CD14-positive monocyte (primary cell): ENCODE measurements around the gene POGLUT3. TPM values are rescaled to one million over a fixed set of nuclear protein-coding genes. Genes with fewer than 3 reads are reported as not detected.

ENCODE experiments used
- DNase-seq, 3 donors: peaks; one replicate each; pipeline ENCODE4 v3.0.0-alpha.2; 2011 to 2022
- H2AFZ ChIP-seq: 2 replicates; pipeline ENCODE4 v1.6.0; 2012; ENCODE audit warnings: mild to moderate bottlenecking, low read depth, low read length, inconsistent platforms; ENCODE audit not compliant: insufficient read depth, poor library complexity, severe bottlenecking
- H3K27ac ChIP-seq, 2 donors: 1 replicate in 1 of 2; 2 replicates in 1 of 2; pipeline ENCODE4 v1.5.1; 2012 to 2013; ENCODE audit warnings: low read length in 2 of 2, control low read depth in 1 of 2, inconsistent platforms in 1 of 2, low read depth in 1 of 2, mild to moderate bottlenecking in 1 of 2
- H3K27me3 ChIP-seq, 2 donors: one replicate each; pipeline versions ENCODE4 v1.6.0 to v1.6.1; 2011 to 2013; ENCODE audit warnings: low read length in 2 of 2; ENCODE audit not compliant: control insufficient read depth in 2 of 2, insufficient read depth in 2 of 2
- H3K36me3 ChIP-seq, 2 donors: replicated peaks in 1 of 2; 1 replicate in 1 of 2; 2 replicates in 1 of 2; pipeline versions ENCODE4 v1.5.1 to v1.6.1; 2012 to 2013; ENCODE audit warnings: low read length in 2 of 2, control low read depth in 1 of 2, inconsistent platforms in 1 of 2, mild to moderate bottlenecking in 1 of 2; ENCODE audit not compliant: insufficient read depth in 2 of 2, control insufficient read depth in 1 of 2
- H3K4me1 ChIP-seq, 2 donors: 1 replicate in 1 of 2; 2 replicates in 1 of 2; pipeline versions ENCODE4 v1.5.1 to v1.6.1; 2012 to 2013; ENCODE audit warnings: low read length in 2 of 2, control low read depth in 1 of 2, inconsistent platforms in 1 of 2, mild to moderate bottlenecking in 1 of 2, moderate library complexity in 1 of 2; ENCODE audit not compliant: insufficient read depth in 2 of 2, control insufficient read depth in 1 of 2
- H3K4me2 ChIP-seq: replicated peaks from 2 replicates; pipeline ENCODE3; 2012; ENCODE audit warnings: low read length, moderate library complexity, mild to moderate bottlenecking; ENCODE audit not compliant: poor library complexity, severe bottlenecking; ENCODE audit errors: extremely low read depth
- H3K4me3 ChIP-seq, 3 experiments: fragments of 200-600 bp in 1 of 3; sonication (generic) in 1 of 3; replicated peaks in 1 of 3; 1 replicate in 2 of 3; 2 replicates in 1 of 3; pipeline ENCODE4 v1.5.1; 2011 to 2013; ENCODE audit warnings: low read length in 3 of 3, mild to moderate bottlenecking in 3 of 3, control low read depth in 2 of 3, low read depth in 2 of 3, inconsistent platforms in 1 of 3, moderate library complexity in 1 of 3
- H3K79me2 ChIP-seq: 2 replicates; pipeline ENCODE4 v1.6.0; 2012; ENCODE audit warnings: mild to moderate bottlenecking, control low read depth, inconsistent platforms, low read length, moderate library complexity; ENCODE audit not compliant: insufficient read depth
- H3K9ac ChIP-seq: 2 replicates; pipeline ENCODE4 v1.6.0; 2017; ENCODE audit warnings: low read length, mild to moderate bottlenecking; ENCODE audit not compliant: insufficient read depth, poor library complexity, severe bottlenecking
- H3K9me3 ChIP-seq, 2 donors: replicated peaks in 1 of 2; 1 replicate in 1 of 2; 2 replicates in 1 of 2; pipeline versions ENCODE4 v1.5.1 to v1.6.1; 2012 to 2013; ENCODE audit warnings: low read length in 2 of 2, control low read depth in 1 of 2; ENCODE audit not compliant: control insufficient read depth in 1 of 2, insufficient read depth in 1 of 2
- H4K20me1 ChIP-seq: 2 replicates; pipeline ENCODE4 v1.6.0; 2012; ENCODE audit warnings: mild to moderate bottlenecking, low read length, control low read depth, moderate library complexity; ENCODE audit not compliant: insufficient read depth
- H3K27ac Mint-ChIP-seq, 7 donors: one replicate each; pipeline ENCODE4 v1.8.0; 2020; ENCODE audit warnings: mild to moderate bottlenecking in 7 of 7, mixed read lengths in 7 of 7, moderate library complexity in 6 of 7, inconsistent platforms in 2 of 7
- H3K27me3 Mint-ChIP-seq, 3 donors: one replicate each; pipeline ENCODE4 v1.8.0; 2021 to 2022; ENCODE audit warnings: low read depth in 3 of 3, mild to moderate bottlenecking in 3 of 3, mixed read lengths in 3 of 3, moderate library complexity in 3 of 3, inconsistent platforms in 1 of 3
- H3K36me3 Mint-ChIP-seq, 2 donors: one replicate each; pipeline ENCODE4 v1.8.0; 2020; ENCODE audit warnings: mixed read lengths in 2 of 2, inconsistent platforms in 1 of 2, mild to moderate bottlenecking in 1 of 2
- H3K4me1 Mint-ChIP-seq: one replicate; pipeline ENCODE4 v1.8.0; 2020; ENCODE audit warnings: mild to moderate bottlenecking, mixed read lengths
- H3K4me3 Mint-ChIP-seq, 2 donors: one replicate each; pipeline ENCODE4 v1.8.0; 2020; ENCODE audit warnings: mild to moderate bottlenecking in 2 of 2, mixed read lengths in 2 of 2, moderate library complexity in 1 of 2
- H3K9me3 Mint-ChIP-seq, 7 donors: one replicate each; pipeline ENCODE4 v1.8.0; 2020 to 2022; ENCODE audit warnings: mixed read lengths in 7 of 7, mild to moderate bottlenecking in 6 of 7, moderate library complexity in 6 of 7, inconsistent platforms in 2 of 7
- CTCF ChIP-seq: fragments of 200-600 bp; IDR thresholded peaks from one replicate; pipeline ENCODE4 v1.8.0; 2022; ENCODE audit warnings: antibody characterized with exemption, mild to moderate bottlenecking
- WGBS: methylation state at CpG from one replicate; pipeline ENCODE4 v1.1.5; 2013; ENCODE audit warnings: missing lambda C conversion rate; ENCODE audit not compliant: insufficient coverage; 5-methylcytosine and 5-hydroxymethylcytosine counted together
- intact Hi-C, 2 donors: fragments of 100-400 bp; cut with micrococcal nuclease; formaldehyde crosslinking; loops; one replicate each; pipeline versions ENCODE4 v1.15.0 to v1.15.1; 2023
- polyA plus RNA-seq, 3 donors: library from polyadenylated mRNA; depleted of rRNA in 1 of 3; unstranded in 2 of 3; stranded (reverse) in 1 of 3; fragments of 300-500 nt in 2 of 3; fragments of >200 nt in 1 of 3; fragmentation: Illumina TruSeq in 2 of 3; gene quantifications; 1 replicate in 2 of 3; 2 replicates in 1 of 3; pipeline ENCODE4 v1.2.3, GENCODE V29; 2012 to 2021

POGLUT3 gene
- polyA plus RNA-seq, 3 donors: 0.64 to 1.2 (median 0.80) TPM

GRCh38 chr11:108467091-108467823 is 30.9 kb downstream of the POGLUT3 start, which contains the start of gene C11orf65:
Gene C11orf65 (minus strand): TSS chr11:108467529. CDS start chr11:108461559, 5,970 bp downstream.
- Mint-ChIP-seq H3K4me3 (peak within 1 kb of the TSS; percentile 97 to 98), H3K27ac (peak within 1 kb of the TSS; percentile 99 to 100 (median 100)), H3K27me3 (peaks cover 3 to 4% (median 4%) of the 10 kb centered on the region in 3 donors), H3K36me3 (no peaks in the 10 kb centered on the region), H3K9me3 (no peaks in the 10 kb centered on the region), H3K4me1 (peaks cover 21% of the 10 kb centered on the region)
- Histone ChIP-seq H3K9ac (peak within 1 kb of the TSS; percentile 88), H3K4me2 (peak within 1 kb of the TSS; percentile 73), H3K79me2 (no peaks in the 10 kb centered on the region), H3K36me3 (no peaks in the 10 kb centered on the region), H3K27me3 (no peaks in the 10 kb centered on the region), H3K4me3 (peak within 1 kb of the TSS; percentile 67 to 91 (median 69)), H3K9me3 (no peaks in the 10 kb centered on the region), H2AFZ (peak within 1 kb of the TSS; percentile 85), H4K20me1 (no peaks in the 10 kb centered on the region), H3K27ac (peak within 1 kb of the TSS; percentile 95 to 98), H3K4me1 (peaks cover 18 to 25% of the 10 kb centered on the region in 2 donors)
- no peak for TF ChIP-seq CTCF
- peak; percentile 95 to 97 (median 96) for DNase-seq
- WGBS: 0% methylated on average over 23 of the region's 35 CpGs
- intact Hi-C loops: loop anchor here in 1 of 2 donors (2.0 to 5.0 kb wide), 2 partner anchors 30 to 245 kb away; partner anchors contain the start of genes ATM and NPAT

- H2AFZ ChIP-seq: peak overlapping the region; percentile 85
- peaks cover 18 to 25% of the 10 kb centered on the region in 2 donors for H3K4me1 ChIP-seq
Observed at GRCh38 chr11:108466405-108466804, 31.8 kb downstream of the POGLUT3 start.

More at GRCh38 chr11:108466405-108466804, 31.8 kb downstream of the POGLUT3 start:
- peak overlapping the region; percentile 73 for H3K4me2 ChIP-seq
- Mint-ChIP-seq H3K9me3 (no peaks in the 10 kb centered on the region), H3K36me3 (no peaks in the 10 kb centered on the region), H3K27ac (peak overlapping the region; percentile 99 to 100 (median 100)), H3K27me3 (peaks cover 3 to 4% (median 4%) of the 10 kb centered on the region in 3 donors), H3K4me3 (peak overlapping the region; percentile 97 to 98), H3K4me1 (peaks cover 21% of the 10 kb centered on the region)
- DNase-seq: no peak
- no peaks in the 10 kb centered on the region for H4K20me1 ChIP-seq
- peak overlapping the region in 1 of 2 donors; percentile 98 for H3K27ac ChIP-seq
- TF ChIP-seq CTCF: no peak
- no peaks in the 10 kb centered on the region for H3K27me3 ChIP-seq
- H3K79me2 ChIP-seq: no peaks in the 10 kb centered on the region
- peak overlapping the region; percentile 67 to 91 (median 69) for H3K4me3 ChIP-seq
- intact Hi-C loops: loop anchor here in 1 of 2 donors (2.0 to 5.0 kb wide), 2 partner anchors 30 to 244 kb away; partner anchors contain the start of genes ATM and NPAT
- H3K9me3 ChIP-seq: no peaks in the 10 kb centered on the region
- H3K9ac ChIP-seq: peak overlapping the region; percentile 88
- no peaks in the 10 kb centered on the region for H3K36me3 ChIP-seq
- 71% methylated on average over 1 of the region's 7 CpGs for WGBS
